GM12878 (cell line): ENCODE data around the gene NHSL2. TPM values are rescaled to one million over a fixed set of nuclear protein-coding genes. Genes with fewer than 3 reads are reported as not detected.
A peak's percentile ranks its signal among the peaks of the same experiment; 100 is the strongest.
"Not testable (repeated sequence)": the region's sequence is repeated elsewhere in the genome, so short reads cannot be mapped to it uniquely, and the experiment has no call there.

ENCODE experiments used
- ATAC-seq: fragments of 200-7000 bp; cut with Tn5 transposase; 3 replicates; pipeline ENCODE4 v1.9.1; 2020; ENCODE audit warnings: mild to moderate bottlenecking, moderate library complexity
- BruUV-seq: library from RNA; stranded (reverse); fragments of 400-500 nt; replicated peaks from 2 replicates; lab custom pipeline; 2021; lab: Mats Ljungman, UMichigan
- CTCF ChIA-PET: fragments of 300-600 bp; sonication (Branson Sonifier 250); formaldehyde crosslinking; extraction: SDS; loops from one replicate; lab custom pipeline; 2021; ENCODE audit warnings: inconsistent platforms; lab: Yijun Ruan, JAX
- POLR2A ChIA-PET: fragments of 350-600 bp; formaldehyde crosslinking; extraction: SDS; loops from one replicate; lab custom pipeline; 2021; ENCODE audit warnings: inconsistent platforms; lab: Charles Lee
- RAD21 ChIA-PET: fragments of 300-600 bp; sonication (Branson Sonifier 250); formaldehyde crosslinking; loops from one replicate; lab custom pipeline; 2023; ENCODE audit warnings: antibody characterized with exemption; ENCODE audit not compliant: unreplicated experiment; lab: Charles Lee
- SMC1A ChIA-PET: fragments of 300-600 bp; sonication (Branson Sonifier 250); formaldehyde crosslinking; loops from one replicate; lab custom pipeline; 2023; ENCODE audit not compliant: unreplicated experiment, uncharacterized antibody; lab: Charles Lee
- DNase-seq: peaks from one replicate; pipeline ENCODE4 v3.0.0-alpha.2; 2011; ENCODE audit warnings: low read depth, low spot score
- FAIRE-seq: peaks from 3 replicates; lab custom pipeline; 2011; peaks lifted over from hg19 to GRCh38; lab: Jason Lieb, UNC
- H2AFZ ChIP-seq: 2 replicates; pipeline ENCODE4 v1.6.0; 2011; ENCODE audit warnings: low read depth, low read length, control low read depth; ENCODE audit not compliant: control insufficient read depth
- H3K27ac ChIP-seq: 2 replicates; pipeline ENCODE4 v1.5.1; 2011; ENCODE audit warnings: control low read depth; ENCODE audit not compliant: control insufficient read depth, insufficient read depth
- H3K27me3 ChIP-seq, 2 experiments: replicated peaks in 1 of 2; 2 replicates each; pipeline versions ENCODE4 v1.6.0 to v1.6.1; 2011; ENCODE audit warnings: low read length in 1 of 2; ENCODE audit not compliant: control insufficient read depth in 2 of 2, insufficient read depth in 2 of 2
- H3K36me3 ChIP-seq, 2 experiments: 2 replicates each; pipeline ENCODE4 v1.5.1; 2011; ENCODE audit warnings: low read length in 1 of 2; ENCODE audit not compliant: control insufficient read depth in 2 of 2, insufficient read depth in 2 of 2
- H3K4me1 ChIP-seq: 2 replicates; pipeline ENCODE4 v1.6.1; 2011; ENCODE audit warnings: mild to moderate bottlenecking, low read length, moderate library complexity, mixed read lengths; ENCODE audit not compliant: control insufficient read depth, insufficient read depth
- H3K4me2 ChIP-seq: 2 replicates; pipeline ENCODE4 v1.6.0; 2011; ENCODE audit warnings: control low read depth; ENCODE audit not compliant: control insufficient read depth, insufficient read depth
- H3K4me3 ChIP-seq: fragments of 200-600 bp; sonication (generic); 2 replicates; pipeline ENCODE4 v1.5.1; 2016
- H3K79me2 ChIP-seq: 2 replicates; pipeline ENCODE4 v1.6.0; 2011; ENCODE audit warnings: low read length; ENCODE audit not compliant: control insufficient read depth, insufficient read depth
- H3K9ac ChIP-seq: 2 replicates; pipeline ENCODE4 v1.8.0; 2011; ENCODE audit warnings: low read length, control low read depth, mixed read lengths; ENCODE audit not compliant: control insufficient read depth, insufficient read depth
- H3K9me3 ChIP-seq: replicated peaks from 3 replicates; pipeline ENCODE4 v1.5.1; 2011; ENCODE audit warnings: mild to moderate bottlenecking, low read length; ENCODE audit not compliant: control insufficient read depth, insufficient read depth
- H4K20me1 ChIP-seq: 2 replicates; pipeline ENCODE4 v1.6.0; 2011; ENCODE audit not compliant: control insufficient read depth, insufficient read depth
- BCLAF1 ChIP-seq: fragments of 450-650 bp; IDR thresholded peaks from 2 replicates; pipeline ENCODE4 v1.6.1; 2017; ENCODE audit warnings: antibody characterized with exemption, mild to moderate bottlenecking, moderate library complexity
- HCFC1 ChIP-seq: fragments of 150-350 bp; IDR thresholded peaks from 2 replicates; pipeline ENCODE4 v1.6.1; 2014; ENCODE audit warnings: low read length
- HSF1 ChIP-seq: fragments of 150-350 bp; IDR thresholded peaks from 2 replicates; pipeline ENCODE4 v1.6.1; 2014; ENCODE audit warnings: mild to moderate bottlenecking, low read depth, low read length
- IKZF2 ChIP-seq, 2 experiments: fragments of 450-650 bp; IDR thresholded peaks; 2 replicates each; pipeline ENCODE4 v1.6.1; 2017; ENCODE audit warnings: mild to moderate bottlenecking in 2 of 2, moderate library complexity in 2 of 2
- MTA3 ChIP-seq: IDR thresholded peaks from 2 replicates; pipeline ENCODE4 v1.6.1; 2012; ENCODE audit warnings: low read length, inconsistent platforms, borderline replicate concordance
- NR2F1 ChIP-seq: fragments of 450-650 bp; conservative IDR thresholded peaks from 2 replicates; pipeline ENCODE4 v1.6.1; 2017; ENCODE audit warnings: mild to moderate bottlenecking
- SMARCA5 ChIP-seq: fragments of 450-650 bp; IDR thresholded peaks from 2 replicates; pipeline ENCODE4 v1.6.1; 2017; ENCODE audit warnings: mild to moderate bottlenecking
- TBL1XR1 ChIP-seq: IDR thresholded peaks from 2 replicates; pipeline ENCODE4 v1.6.1; 2012; ENCODE audit warnings: low read depth, low read length, improper control_type of control experiment
- ZNF24 ChIP-seq: fragments of 450-650 bp; IDR thresholded peaks from 2 replicates; pipeline ENCODE4 v1.6.1; 2017; ENCODE audit warnings: antibody characterized with exemption, mild to moderate bottlenecking
- ZNF622 ChIP-seq: fragments of 450-650 bp; IDR thresholded peaks from 2 replicates; pipeline ENCODE4 v1.6.1; 2017; ENCODE audit warnings: mild to moderate bottlenecking, inconsistent platforms
- WGBS: methylation state at CpG from one replicate; pipeline ENCODE4 v1.1.6; 2016; ENCODE audit warnings: low lambda C conversion rate; ENCODE audit not compliant: insufficient replicate concordance, insufficient coverage; ENCODE audit errors: missing lambda C conversion rate; 5-methylcytosine and 5-hydroxymethylcytosine counted together
- in situ Hi-C: fragments of 300-500 bp; cut with MboI; formaldehyde crosslinking; loops from 9 replicates; pipeline ENCODE4 v1.14.3; 2018; ENCODE audit warnings: mixed read lengths
- intact Hi-C: fragments of 100-400 bp; cut with micrococcal nuclease; formaldehyde crosslinking; loops from one replicate; pipeline ENCODE4 v1.14.2; 2022; ENCODE audit not compliant: unreplicated experiment
- polyA plus RNA-seq, 11 experiments: library from polyadenylated mRNA; depleted of rRNA in 4 of 11; unstranded in 6 of 11; stranded (reverse) in 5 of 11; fragments of >200 nt; fragmentation: Nextera tagmentation in 4 of 11; fragmentation: Illumina TruSeq in 1 of 11; extraction: Ambion mirVana in 4 of 11; extraction: Trizol in 1 of 11; gene quantifications; 1 replicate in 1 of 11; 2 replicates in 10 of 11; pipeline versions ENCODE4 v1.2.1 to v1.2.3, GENCODE V29; 2011 to 2016; ENCODE audit warnings: inconsistent platforms in 2 of 11, missing spikeins in 2 of 11, low read depth in 1 of 11
- total RNA-seq, 4 experiments: library from RNA; depleted of rRNA in 3 of 4; stranded (reverse); fragments of >200 nt in 3 of 4; fragmentation: Illumina TruSeq in 1 of 4; extraction: Trizol in 1 of 4; gene quantifications; 2 replicates each; pipeline versions ENCODE4 v1.2.1 to v1.2.3, GENCODE V29; 2013 to 2021

The NHSL2 gene
- total and polyA plus RNA-seq, 10 of the 15 experiments (the other 5 are each of a cell fraction or from before 2014, with no cell fraction given), result 0.05 to 0.53 (median 0.07) TPM; not detected in 2

DNA sequence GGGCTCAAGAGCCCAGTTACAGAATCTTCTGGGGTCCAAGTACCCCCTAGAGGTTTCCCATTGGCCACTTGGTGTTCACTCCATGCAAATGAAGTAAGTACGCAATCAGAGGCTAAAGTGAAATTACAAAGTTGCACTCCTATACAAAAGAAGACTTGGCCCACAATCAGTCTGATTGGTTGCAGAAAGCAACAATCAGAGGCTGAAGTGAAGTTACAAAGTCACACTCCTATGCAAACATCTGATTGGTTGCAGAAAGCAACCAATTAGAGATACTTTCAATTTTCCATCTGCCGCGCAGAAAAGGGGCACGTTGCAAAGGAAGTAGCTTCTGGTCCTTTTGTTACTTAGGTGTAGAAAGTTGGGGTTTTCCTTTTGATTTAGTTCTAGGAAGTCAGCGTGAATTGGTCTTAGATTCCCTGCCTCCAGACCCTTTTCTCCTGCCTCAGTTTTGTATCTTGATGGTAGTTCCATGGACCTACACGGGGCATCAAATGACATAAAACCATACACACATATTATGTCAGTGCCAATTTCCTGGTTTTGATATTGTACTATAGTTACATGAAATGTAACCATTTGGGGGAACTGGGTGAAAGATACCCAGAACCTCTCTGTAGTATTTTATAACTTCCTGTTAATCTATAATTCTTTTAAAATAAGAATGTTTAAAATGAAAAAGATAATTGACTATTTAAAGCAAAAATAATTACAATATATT lies 258.5 kb downstream of the NHSL2 start:
- no peak overlapping the region for H3K4me2 ChIP-seq
- POLR2A ChIA-PET, result no interaction called here
- 20% methylated on average over 6 of the region's 6 CpGs for WGBS
- intact Hi-C loops, result no loop called here
- no peak for TF ChIP-seq IKZF2 (IDR thresholded peaks at IDR 0.05)
- no peak for TF ChIP-seq HCFC1
- no peak for TF ChIP-seq MTA3
- no peak for TF ChIP-seq TBL1XR1
- no peak for TF ChIP-seq NR2F1
- no peak for TF ChIP-seq ZNF622
- no peak for TF ChIP-seq BCLAF1
- no peak for TF ChIP-seq HSF1
- TF ChIP-seq ZNF24, result no peak
- no peak for TF ChIP-seq SMARCA5
- TF ChIP-seq, all 136 proteins: peak for 0
- H3K36me3 ChIP-seq, result no peaks in the 10 kb centered on the region
- ChIA-PET SMC1A (no interaction called here), RAD21 (no interaction called here), CTCF (no interaction called here)
- DNase-seq, result no peak
- no peak for ATAC-seq
- no peaks in the 10 kb centered on the region for H4K20me1 ChIP-seq
- no peaks in the 10 kb centered on the region for H3K4me1 ChIP-seq
- peak overlapping the region; percentile 26; the same call in 1 of the 2 replicates for H2AFZ ChIP-seq
- H3K79me2 ChIP-seq, result no peaks in the 10 kb centered on the region
- FAIRE-seq, result no peak
- no peaks in the 10 kb centered on the region for H3K9me3 ChIP-seq
- BruUV-seq, result no TSS peak
- no peaks in the 10 kb centered on the region for H3K27me3 ChIP-seq
- H3K9ac ChIP-seq, result no peak overlapping the region
- H3K4me3 ChIP-seq, result no peak overlapping the region
- in situ Hi-C loops, result no loop called here
- H3K27ac ChIP-seq, result no peak overlapping the region

GRCh38 chrX:72176289-72176688 lies 265.6 kb downstream of the NHSL2 start:
- H2AFZ ChIP-seq, FAIRE-seq, in situ Hi-C loops, H3K4me2 ChIP-seq, H3K79me2 ChIP-seq, H3K4me1 ChIP-seq, H3K36me3 ChIP-seq, H3K9me3 ChIP-seq, H4K20me1 ChIP-seq, H3K27me3 ChIP-seq, RAD21 ChIA-PET, ATAC-seq, SMC1A ChIA-PET, CTCF ChIA-PET, POLR2A ChIA-PET, H3K9ac ChIP-seq, H3K27ac ChIP-seq, intact Hi-C loops, DNase-seq, H3K4me3 ChIP-seq, BruUV-seq: not testable (repeated sequence)
- WGBS, result 87% methylated on average over 4 of the region's 5 CpGs
